H1 (cell line): ENCODE data around the gene SSX2IP.

Experiments used
- CREB1 ChIP-seq: IDR thresholded peaks from 2 replicates; pipeline ENCODE4 v1.6.1; 2012; ENCODE audit warnings: inconsistent platforms
- EZH2 ChIP-seq: fragments of 200-600 bp; sonication (generic); IDR thresholded peaks from 2 replicates; pipeline ENCODE4 v1.7.1; 2012; ENCODE audit warnings: low read depth, mild to moderate bottlenecking, moderate library complexity, low read length, inconsistent platforms; ENCODE audit not compliant: severe bottlenecking
- FOSL1 ChIP-seq: IDR thresholded peaks from 2 replicates; pipeline ENCODE4 v1.6.1; 2011; ENCODE audit warnings: mild to moderate bottlenecking, low read depth, low read length, moderate library complexity; ENCODE audit not compliant: insufficient read depth
- MAFK ChIP-seq: IDR thresholded peaks from 2 replicates; pipeline ENCODE4 v1.6.1; 2012; ENCODE audit warnings: low read depth, mild to moderate bottlenecking, improper control_type of control experiment, low read length
- POLR2A ChIP-seq, 2 experiments: IDR thresholded peaks; 1 replicate in 1 of 2; 2 replicates in 1 of 2; pipeline ENCODE4 v1.6.1; 2011; ENCODE audit warnings: low read depth in 2 of 2, low read length in 2 of 2, mild to moderate bottlenecking in 2 of 2; ENCODE audit errors: control extremely low read depth in 1 of 2
- POLR2AphosphoS5 ChIP-seq: IDR thresholded peaks from 2 replicates; pipeline ENCODE4 v1.6.1; 2011; ENCODE audit warnings: low read depth, low read length
- SP1 ChIP-seq: IDR thresholded peaks from 2 replicates; pipeline ENCODE4 v1.6.1; 2011; ENCODE audit warnings: low read depth, low read length
- SRF ChIP-seq: IDR thresholded peaks from 2 replicates; pipeline ENCODE4 v1.6.1; 2011; ENCODE audit warnings: mild to moderate bottlenecking, low read depth, low read length, moderate library complexity
- SUZ12 ChIP-seq: fragments of 200-600 bp; sonication (generic); IDR thresholded peaks from 2 replicates; pipeline ENCODE4 v1.6.1; 2012; ENCODE audit warnings: mild to moderate bottlenecking, inconsistent platforms, low read length, moderate library complexity, mixed read lengths
- TF ChIP-seq, protein P1 (sequence below), 3 experiments: IDR thresholded peaks; 1 replicate in 2 of 3; 2 replicates in 1 of 3; pipeline versions ENCODE4 v1.5.1 to v1.6.1; 2011; ENCODE audit warnings: low read length in 3 of 3, mild to moderate bottlenecking in 3 of 3, inconsistent platforms in 2 of 3, low read depth in 1 of 3, moderate library complexity in 1 of 3; ENCODE audit not compliant: insufficient read depth in 1 of 3; ENCODE audit errors: control extremely low read depth in 1 of 3
- TF ChIP-seq, protein P2 (sequence below): IDR thresholded peaks from 2 replicates; pipeline ENCODE4 v1.6.1; 2011; ENCODE audit warnings: low read length, improper control_type of control experiment

DNA sequence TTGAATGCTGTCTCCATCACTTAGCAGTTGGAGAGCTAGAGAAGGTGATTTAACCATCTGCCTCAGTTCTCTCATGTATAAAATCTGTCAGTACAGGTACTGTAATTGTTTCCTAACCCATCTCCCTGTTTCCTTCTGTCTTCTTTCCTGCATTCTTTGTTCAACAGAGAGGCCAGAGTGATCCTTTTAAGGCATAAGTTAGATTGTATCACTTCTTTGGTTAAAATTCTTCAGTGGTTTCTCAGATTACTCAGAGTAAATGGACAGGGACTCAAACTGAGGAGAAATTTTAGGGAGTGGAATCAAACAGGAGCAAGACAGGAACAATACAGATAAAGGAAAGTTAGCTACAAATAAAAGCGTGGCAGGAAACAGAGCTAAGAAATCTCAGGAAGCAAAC is 45.2 kb upstream of the SSX2IP start:
- TF ChIP-seq CREB1 (no peak), MAFK (no peak), SP1 (no peak), POLR2A (IDR thresholded peaks at IDR 0.05; ENCODE audit: control extremely low read depth in 1 of 2, low read depth in 2 of 2, low read length in 2 of 2) (no peak), EZH2 (no peak), SRF (no peak), FOSL1 (no peak), POLR2AphosphoS5 (no peak), SUZ12 (no peak)
- TF ChIP-seq, protein P1, sequence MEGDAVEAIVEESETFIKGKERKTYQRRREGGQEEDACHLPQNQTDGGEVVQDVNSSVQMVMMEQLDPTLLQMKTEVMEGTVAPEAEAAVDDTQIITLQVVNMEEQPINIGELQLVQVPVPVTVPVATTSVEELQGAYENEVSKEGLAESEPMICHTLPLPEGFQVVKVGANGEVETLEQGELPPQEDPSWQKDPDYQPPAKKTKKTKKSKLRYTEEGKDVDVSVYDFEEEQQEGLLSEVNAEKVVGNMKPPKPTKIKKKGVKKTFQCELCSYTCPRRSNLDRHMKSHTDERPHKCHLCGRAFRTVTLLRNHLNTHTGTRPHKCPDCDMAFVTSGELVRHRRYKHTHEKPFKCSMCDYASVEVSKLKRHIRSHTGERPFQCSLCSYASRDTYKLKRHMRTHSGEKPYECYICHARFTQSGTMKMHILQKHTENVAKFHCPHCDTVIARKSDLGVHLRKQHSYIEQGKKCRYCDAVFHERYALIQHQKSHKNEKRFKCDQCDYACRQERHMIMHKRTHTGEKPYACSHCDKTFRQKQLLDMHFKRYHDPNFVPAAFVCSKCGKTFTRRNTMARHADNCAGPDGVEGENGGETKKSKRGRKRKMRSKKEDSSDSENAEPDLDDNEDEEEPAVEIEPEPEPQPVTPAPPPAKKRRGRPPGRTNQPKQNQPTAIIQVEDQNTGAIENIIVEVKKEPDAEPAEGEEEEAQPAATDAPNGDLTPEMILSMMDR (IDR thresholded peaks at IDR 0.05; ENCODE audit: control extremely low read depth in 1 of 3, insufficient read depth in 1 of 3, low read depth in 1 of 3, low read length in 3 of 3) = no peak
- TF ChIP-seq, protein P2, sequence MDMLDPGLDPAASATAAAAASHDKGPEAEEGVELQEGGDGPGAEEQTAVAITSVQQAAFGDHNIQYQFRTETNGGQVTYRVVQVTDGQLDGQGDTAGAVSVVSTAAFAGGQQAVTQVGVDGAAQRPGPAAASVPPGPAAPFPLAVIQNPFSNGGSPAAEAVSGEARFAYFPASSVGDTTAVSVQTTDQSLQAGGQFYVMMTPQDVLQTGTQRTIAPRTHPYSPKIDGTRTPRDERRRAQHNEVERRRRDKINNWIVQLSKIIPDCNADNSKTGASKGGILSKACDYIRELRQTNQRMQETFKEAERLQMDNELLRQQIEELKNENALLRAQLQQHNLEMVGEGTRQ = no peak
